Forelimb muscle (tissue), 1 donor: ENCODE measurements around the gene MZT2A. TPM values are rescaled to one million over a fixed set of nuclear protein-coding genes. Genes with fewer than 3 reads are reported as not detected.
"Not testable (repeated sequence)": the region's sequence is repeated elsewhere in the genome, so short reads cannot be mapped to it uniquely, and the experiment has no call there.

Experiments
- DNase-seq: peaks from one replicate; pipeline ENCODE4 v3.0.0-alpha.2; 2013; ENCODE audit warnings: low read depth
- polyA plus RNA-seq: library from polyadenylated mRNA; unstranded; fragments of 120-200 nt; gene quantifications from one replicate; pipeline ENCODE4 v1.2.1, GENCODE V29; 2013; ENCODE audit not compliant: insufficient read length

The MZT2A gene
- polyA plus RNA-seq, 1 donor, result 49.9 TPM

GRCh38 chr2:131492418-131493198, 411 bp upstream of the MZT2A start:
- DNase-seq, result peak; percentile 85

GRCh38 chr2:131491469-131491836, 744 bp downstream of the MZT2A start:
- not testable (repeated sequence) for DNase-seq

- DNase-seq, result not testable (repeated sequence)
These were observed 1.4 kb downstream of the MZT2A start for GRCh38 chr2:131490616-131491468.

- DNase-seq, result no peak
These were observed 3.6 kb downstream of the MZT2A start for GRCh38 chr2:131488306-131489205.

- not testable (repeated sequence) for DNase-seq
These were observed 5.8 kb downstream of the MZT2A start for GRCh38 chr2:131486201-131486902.

GRCh38 chr2:131484906-131485460, 7.2 kb downstream of the MZT2A start:
- not testable (repeated sequence) for DNase-seq

- not testable (repeated sequence) for DNase-seq
These were observed 8.0 kb downstream of the MZT2A start for GRCh38 chr2:131483981-131484820.

- DNase-seq, result not testable (repeated sequence)
These were observed 9.6 kb downstream of the MZT2A start for GRCh38 chr2:131482506-131483155.

GRCh38 chr2:131480351-131480750, 11.8 kb downstream of the MZT2A start:
- DNase-seq, result not testable (repeated sequence)

- not testable (repeated sequence) for DNase-seq
These were observed 13.2 kb downstream of the MZT2A start for GRCh38 chr2:131478850-131479461.

- DNase-seq, result not testable (repeated sequence)
These were observed 13.9 kb downstream of the MZT2A start for GRCh38 chr2:131478074-131478849.

GRCh38 chr2:131477227-131477626, 15.0 kb downstream of the MZT2A start:
- DNase-seq, result not testable (repeated sequence)

- not testable (repeated sequence) for DNase-seq
These were observed 15.8 kb downstream of the MZT2A start for GRCh38 chr2:131476363-131476762.

GRCh38 chr2:131475831-131476230, 16.4 kb downstream of the MZT2A start, which contains the start of gene TUBA3D:
TSS of gene TUBA3D (plus strand) at chr2:131476119. CDS start at chr2:131476200, 81 bp downstream.
- no peak for DNase-seq

GRCh38 chr2:131473266-131473665, 18.9 kb downstream of the MZT2A start:
- DNase-seq, result not testable (repeated sequence)

GRCh38 chr2:131471624-131472023, 20.6 kb downstream of the MZT2A start:
- DNase-seq, result not testable (repeated sequence)

GRCh38 chr2:131470944-131471343, 21.3 kb downstream of the MZT2A start:
- DNase-seq, result not testable (repeated sequence)

- not testable (repeated sequence) for DNase-seq
These were observed 24.5 kb downstream of the MZT2A start for GRCh38 chr2:131467722-131468121.
